ENCODE measurements around the gene DEFB114. TPM values are rescaled to one million over a fixed set of nuclear protein-coding genes. Genes with fewer than 3 reads are reported as not detected.

DEFB114 gene
- total and polyA plus RNA-seq, 7 experiments from 2014 or later = not detected

GRCh38 chr6:49923826-49924225, 40.1 kb downstream of the DEFB114 start:
- ChIA-PET CTCF (no interaction called here), POLR2A (no interaction called here)
- H3K36me3 ChIP-seq (ENCODE audit: control insufficient read depth in 2 of 3, insufficient read depth in 3 of 3, low read length in 3 of 3) = no peaks in the 10 kb centered on the region
- no peaks in the 10 kb centered on the region for H3K4me1 ChIP-seq (ENCODE audit: control insufficient read depth in 2 of 2, insufficient read depth in 2 of 2, low read length in 2 of 2)
- peaks cover 0 to 16% (median 4%) of the 10 kb centered on the region in 11 donors for H3K9me3 Mint-ChIP-seq
- no peak overlapping the region for H3K4me3 Mint-ChIP-seq
- no peak overlapping the region for H3K4me3 ChIP-seq (ENCODE audit: low read length)
- ATAC-seq (no peak), DNase-seq (no peak)
- H3K4me1 Mint-ChIP-seq = no peaks in the 10 kb centered on the region
- H3K27ac Mint-ChIP-seq = no peak overlapping the region
- no peaks in the 10 kb centered on the region for H3K27me3 ChIP-seq (ENCODE audit: control insufficient read depth in 2 of 2, insufficient read depth in 2 of 2, low read length in 2 of 2)
- H3K9me3 ChIP-seq (ENCODE audit: control insufficient read depth in 2 of 3, low read length in 3 of 3) = no peaks in the 10 kb centered on the region
- no peaks in the 10 kb centered on the region for H3K36me3 Mint-ChIP-seq
- no peak overlapping the region for H3K27ac ChIP-seq (ENCODE audit: low read depth, low read length)
- H3K27me3 Mint-ChIP-seq = no peaks in the 10 kb centered on the region
- intact Hi-C loops (cut with micrococcal nuclease) = no loop called here

GRCh38 chr6:49919935-49920644, 43.9 kb downstream of the DEFB114 start:
- ATAC-seq (no peak), DNase-seq (no peak)
- no peak overlapping the region for H3K27ac ChIP-seq (ENCODE audit: low read depth, low read length)
- no peak overlapping the region for H3K4me3 Mint-ChIP-seq
- H3K36me3 ChIP-seq (ENCODE audit: control insufficient read depth in 2 of 3, insufficient read depth in 3 of 3, low read length in 3 of 3) = no peaks in the 10 kb centered on the region
- H3K4me1 Mint-ChIP-seq = no peaks in the 10 kb centered on the region
- CTCF ChIA-PET = no interaction called here
- POLR2A ChIA-PET = no interaction called here
- no peaks in the 10 kb centered on the region for H3K27me3 ChIP-seq (ENCODE audit: control insufficient read depth in 2 of 2, insufficient read depth in 2 of 2, low read length in 2 of 2)
- intact Hi-C loops (cut with micrococcal nuclease) = no loop called here
- no peak overlapping the region for H3K27ac Mint-ChIP-seq
- no peak overlapping the region for H3K4me3 ChIP-seq (ENCODE audit: low read length)
- H3K36me3 Mint-ChIP-seq = no peaks in the 10 kb centered on the region
- H3K27me3 Mint-ChIP-seq = no peaks in the 10 kb centered on the region
- no peaks in the 10 kb centered on the region for H3K4me1 ChIP-seq (ENCODE audit: control insufficient read depth in 2 of 2, insufficient read depth in 2 of 2, low read length in 2 of 2)
- H3K9me3 ChIP-seq (ENCODE audit: control insufficient read depth in 2 of 3, low read length in 3 of 3) = no peaks in the 10 kb centered on the region
- peaks cover 0 to 14% (median 0%) of the 10 kb centered on the region in 11 donors for H3K9me3 Mint-ChIP-seq

DNA sequence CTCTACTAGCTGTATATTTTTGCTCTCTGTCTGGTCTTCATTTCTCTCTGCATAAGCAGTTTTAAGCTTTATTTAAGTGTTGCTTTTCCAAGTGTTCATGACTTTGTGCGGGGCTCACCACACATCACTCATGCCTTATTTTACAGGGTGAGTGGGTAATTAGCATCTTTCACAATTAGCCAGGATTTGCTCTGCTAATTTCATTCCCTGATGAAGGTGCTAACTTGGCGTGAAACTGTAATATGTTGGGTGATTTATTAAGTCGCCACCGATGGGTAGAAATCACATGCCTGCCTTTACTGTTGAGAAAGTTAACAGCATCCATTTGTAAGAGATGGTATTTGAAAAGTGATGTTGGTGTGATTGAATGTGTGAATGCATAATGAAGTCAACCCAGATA, 44.7 kb downstream of the DEFB114 start:
- H3K4me3 ChIP-seq (ENCODE audit: low read length) = no peak overlapping the region
- Mint-ChIP-seq H3K9me3 (peaks cover 0 to 14% (median 0%) of the 10 kb centered on the region in 11 donors), H3K27ac (no peak overlapping the region), H3K4me1 (no peaks in the 10 kb centered on the region), H3K36me3 (no peaks in the 10 kb centered on the region), H3K4me3 (no peak overlapping the region), H3K27me3 (no peaks in the 10 kb centered on the region)
- no peaks in the 10 kb centered on the region for H3K4me1 ChIP-seq (ENCODE audit: control insufficient read depth in 2 of 2, insufficient read depth in 2 of 2, low read length in 2 of 2)
- no peak overlapping the region for H3K27ac ChIP-seq (ENCODE audit: low read depth, low read length)
- no peak for ATAC-seq
- intact Hi-C loops (cut with micrococcal nuclease) = no loop called here
- no peaks in the 10 kb centered on the region for H3K9me3 ChIP-seq (ENCODE audit: control insufficient read depth in 2 of 3, low read length in 3 of 3)
- H3K36me3 ChIP-seq (ENCODE audit: control insufficient read depth in 2 of 3, insufficient read depth in 3 of 3, low read length in 3 of 3) = no peaks in the 10 kb centered on the region
- CTCF ChIA-PET = no interaction called here
- no peaks in the 10 kb centered on the region for H3K27me3 ChIP-seq (ENCODE audit: control insufficient read depth in 2 of 2, insufficient read depth in 2 of 2, low read length in 2 of 2)
- POLR2A ChIA-PET = no interaction called here
- DNase-seq = no peak

- Mint-ChIP-seq H3K36me3 (no peaks in the 10 kb centered on the region), H3K4me3 (no peak overlapping the region), H3K27me3 (no peaks in the 10 kb centered on the region), H3K4me1 (no peaks in the 10 kb centered on the region), H3K27ac (no peak overlapping the region), H3K9me3 (peaks cover 0 to 14% (median 0%) of the 10 kb centered on the region in 11 donors)
- H3K27me3 ChIP-seq (ENCODE audit: control insufficient read depth in 2 of 2, insufficient read depth in 2 of 2, low read length in 2 of 2) = no peaks in the 10 kb centered on the region
- H3K4me1 ChIP-seq (ENCODE audit: control insufficient read depth in 2 of 2, insufficient read depth in 2 of 2, low read length in 2 of 2) = no peaks in the 10 kb centered on the region
- ChIA-PET POLR2A (no interaction called here), CTCF (no interaction called here)
- ATAC-seq (no peak), DNase-seq (no peak)
- intact Hi-C loops (cut with micrococcal nuclease) = no loop called here
- H3K36me3 ChIP-seq (ENCODE audit: control insufficient read depth in 2 of 3, insufficient read depth in 3 of 3, low read length in 3 of 3) = no peaks in the 10 kb centered on the region
- H3K27ac ChIP-seq (ENCODE audit: low read depth, low read length) = no peak overlapping the region
- no peak overlapping the region for H3K4me3 ChIP-seq (ENCODE audit: low read length)
- no peaks in the 10 kb centered on the region for H3K9me3 ChIP-seq (ENCODE audit: control insufficient read depth in 2 of 3, low read length in 3 of 3)
Observed at GRCh38 chr6:49918787-49919186, 45.2 kb downstream of the DEFB114 start.

- Mint-ChIP-seq H3K36me3 (no peaks in the 10 kb centered on the region), H3K27ac (no peak overlapping the region), H3K27me3 (no peaks in the 10 kb centered on the region), H3K4me3 (no peak overlapping the region), H3K4me1 (no peaks in the 10 kb centered on the region), H3K9me3 (peaks cover 0 to 7% (median 0%) of the 10 kb centered on the region in 11 donors)
- no peaks in the 10 kb centered on the region for H3K9me3 ChIP-seq (ENCODE audit: control insufficient read depth in 2 of 3, low read length in 3 of 3)
- H3K36me3 ChIP-seq (ENCODE audit: control insufficient read depth in 2 of 3, insufficient read depth in 3 of 3, low read length in 3 of 3) = no peaks in the 10 kb centered on the region
- no peaks in the 10 kb centered on the region for H3K4me1 ChIP-seq (ENCODE audit: control insufficient read depth in 2 of 2, insufficient read depth in 2 of 2, low read length in 2 of 2)
- no peak overlapping the region for H3K27ac ChIP-seq (ENCODE audit: low read depth, low read length)
- H3K4me3 ChIP-seq (ENCODE audit: low read length) = no peak overlapping the region
- no peak for DNase-seq
- intact Hi-C loops (cut with micrococcal nuclease) = no loop called here
- CTCF ChIA-PET = no interaction called here
- POLR2A ChIA-PET = no interaction called here
- no peaks in the 10 kb centered on the region for H3K27me3 ChIP-seq (ENCODE audit: control insufficient read depth in 2 of 2, insufficient read depth in 2 of 2, low read length in 2 of 2)
- no peak for ATAC-seq
Observed at GRCh38 chr6:49915035-49915434, 48.9 kb downstream of the DEFB114 start.

GRCh38 chr6:49913636-49914375, 50.2 kb downstream of the DEFB114 start:
- peaks cover 0 to 7% (median 0%) of the 10 kb centered on the region in 11 donors for H3K9me3 Mint-ChIP-seq
- no peaks in the 10 kb centered on the region for H3K9me3 ChIP-seq (ENCODE audit: control insufficient read depth in 2 of 3, low read length in 3 of 3)

GRCh38 chr6:49912196-49912595, 51.8 kb downstream of the DEFB114 start:
- Histone ChIP-seq H3K4me1 (ENCODE audit: control insufficient read depth in 2 of 2, insufficient read depth in 2 of 2, low read length in 2 of 2) (no peaks in the 10 kb centered on the region), H3K9me3 (ENCODE audit: control insufficient read depth in 2 of 3, low read length in 3 of 3) (no peaks in the 10 kb centered on the region), H3K4me3 (ENCODE audit: low read length) (no peak overlapping the region), H3K27me3 (ENCODE audit: control insufficient read depth in 2 of 2, insufficient read depth in 2 of 2, low read length in 2 of 2) (no peaks in the 10 kb centered on the region), H3K36me3 (ENCODE audit: control insufficient read depth in 2 of 3, insufficient read depth in 3 of 3, low read length in 3 of 3) (no peaks in the 10 kb centered on the region), H3K27ac (ENCODE audit: low read depth, low read length) (no peak overlapping the region)
- ATAC-seq (no peak), DNase-seq (no peak)
- CTCF ChIA-PET = no interaction called here
- H3K4me3 Mint-ChIP-seq = no peak overlapping the region
- intact Hi-C loops (cut with micrococcal nuclease) = no loop called here
- H3K36me3 Mint-ChIP-seq = no peaks in the 10 kb centered on the region
- POLR2A ChIA-PET = no interaction called here
- no peaks in the 10 kb centered on the region for H3K27me3 Mint-ChIP-seq
- no peak overlapping the region for H3K27ac Mint-ChIP-seq
- peaks cover 0 to 2% (median 0%) of the 10 kb centered on the region in 11 donors for H3K9me3 Mint-ChIP-seq
- H3K4me1 Mint-ChIP-seq = no peaks in the 10 kb centered on the region

More at GRCh38 chr6:49913636-49914375, 50.2 kb downstream of the DEFB114 start:
- Histone ChIP-seq H3K36me3 (ENCODE audit: control insufficient read depth in 2 of 3, insufficient read depth in 3 of 3, low read length in 3 of 3) (no peaks in the 10 kb centered on the region), H3K27ac (ENCODE audit: low read depth, low read length) (no peak overlapping the region), H3K4me3 (ENCODE audit: low read length) (no peak overlapping the region), H3K27me3 (ENCODE audit: control insufficient read depth in 2 of 2, insufficient read depth in 2 of 2, low read length in 2 of 2) (no peaks in the 10 kb centered on the region), H3K4me1 (ENCODE audit: control insufficient read depth in 2 of 2, insufficient read depth in 2 of 2, low read length in 2 of 2) (no peaks in the 10 kb centered on the region)
- ATAC-seq (no peak), DNase-seq (no peak)
- intact Hi-C loops (cut with micrococcal nuclease) = no loop called here
- Mint-ChIP-seq H3K4me1 (no peaks in the 10 kb centered on the region), H3K27ac (no peak overlapping the region), H3K36me3 (no peaks in the 10 kb centered on the region), H3K27me3 (no peaks in the 10 kb centered on the region), H3K4me3 (no peak overlapping the region)
- CTCF ChIA-PET = no interaction called here
- POLR2A ChIA-PET = no interaction called here

All from naive thymus-derived CD4-positive, alpha-beta T cell (primary cell).